ENCODE results near the gene TRPV2. TPM values are rescaled to one million over a fixed set of nuclear protein-coding genes. Genes with fewer than 3 reads are reported as not detected.

TRPV2 gene
- total RNA-seq, 2 donors from 2014 or later, result 7.1 to 11.0 TPM

- no peaks in the 10 kb centered on the region for H3K4me1 ChIP-seq (replicated peaks)
- H3K27ac ChIP-seq, result peak overlapping the region; percentile 42 to 51
- H3K4me3 ChIP-seq, result no peak overlapping the region
- no peaks in the 10 kb centered on the region for H3K36me3 ChIP-seq
- 73% methylated on average over 10 of the region's 10 CpGs for WGBS
- TF ChIP-seq POLR2A (IDR thresholded peaks at IDR 0.05) (no peak), POLR2AphosphoS5 (IDR thresholded peaks at IDR 0.05) (no peak), CTCF (IDR thresholded peaks at IDR 0.05) (no peak)
- DNase-seq (ENCODE audit: low spot score), result no peak
- H3K9me3 ChIP-seq, result no peaks in the 10 kb centered on the region
- H3K27me3 ChIP-seq (replicated peaks; ENCODE audit: insufficient read depth), result no peaks in the 10 kb centered on the region
- intact Hi-C loops (cut with DNase I), result no loop called here
Observed at GRCh38 chr17:16419929-16420271, 4.5 kb downstream of the TRPV2 start.

- no peak for DNase-seq (ENCODE audit: low spot score)
- intact Hi-C loops (cut with DNase I), result no loop called here
- Histone ChIP-seq H3K4me1 (replicated peaks) (no peaks in the 10 kb centered on the region), H3K9me3 (no peaks in the 10 kb centered on the region), H3K4me3 (no peak overlapping the region), H3K27ac (no peak overlapping the region), H3K27me3 (replicated peaks; ENCODE audit: insufficient read depth) (no peaks in the 10 kb centered on the region), H3K36me3 (no peaks in the 10 kb centered on the region)
- TF ChIP-seq POLR2AphosphoS5 (IDR thresholded peaks at IDR 0.05), result no peak
- no peak for TF ChIP-seq CTCF (IDR thresholded peaks at IDR 0.05)
- no peak for TF ChIP-seq POLR2A (IDR thresholded peaks at IDR 0.05)
- whole genome bisulfite sequencing, result 75% methylated on average over 7 of the region's 7 CpGs
Observed at GRCh38 chr17:16422416-16422815, 7.0 kb downstream of the TRPV2 start.

GRCh38 chr17:16423226-16423872, 8.0 kb downstream of the TRPV2 start:
- Histone ChIP-seq H3K9me3 (no peaks in the 10 kb centered on the region), H3K27ac (no peak overlapping the region), H3K4me1 (replicated peaks) (no peaks in the 10 kb centered on the region), H3K36me3 (no peaks in the 10 kb centered on the region), H3K4me3 (no peak overlapping the region), H3K27me3 (replicated peaks; ENCODE audit: insufficient read depth) (no peaks in the 10 kb centered on the region)
- 90% methylated on average over 5 of the region's 10 CpGs for WGBS
- no peak for DNase-seq (ENCODE audit: low spot score)
- intact Hi-C loops (cut with DNase I), result no loop called here
- TF ChIP-seq POLR2A (IDR thresholded peaks at IDR 0.05), result no peak
- no peak for TF ChIP-seq CTCF (IDR thresholded peaks at IDR 0.05)
- TF ChIP-seq POLR2AphosphoS5 (IDR thresholded peaks at IDR 0.05), result no peak

GRCh38 chr17:16425202-16425601, 9.8 kb downstream of the TRPV2 start:
- H3K36me3 ChIP-seq, result no peaks in the 10 kb centered on the region
- no peaks in the 10 kb centered on the region for H3K4me1 ChIP-seq (replicated peaks)
- no peak for TF ChIP-seq POLR2A (IDR thresholded peaks at IDR 0.05)
- no peak for TF ChIP-seq CTCF (IDR thresholded peaks at IDR 0.05)
- no peak for TF ChIP-seq POLR2AphosphoS5 (IDR thresholded peaks at IDR 0.05)
- DNase-seq (ENCODE audit: low spot score), result no peak
- 63% methylated on average over 6 of the region's 6 CpGs for WGBS
- H3K27me3 ChIP-seq (replicated peaks; ENCODE audit: insufficient read depth), result no peaks in the 10 kb centered on the region
- no peak overlapping the region for H3K4me3 ChIP-seq
- H3K27ac ChIP-seq, result no peak overlapping the region
- intact Hi-C loops (cut with DNase I), result no loop called here
- no peaks in the 10 kb centered on the region for H3K9me3 ChIP-seq
